Activated T-cell treated with anti-CD3 and anti-CD28 coated beads, Interleukin-2, amount 50 U/mL, for 72 hours (primary cell): ENCODE results near the gene CFI. TPM values are rescaled to one million over a fixed set of nuclear protein-coding genes. Genes with fewer than 3 reads are reported as not detected.
"Not testable (repeated sequence)": the region's sequence is repeated elsewhere in the genome, so short reads cannot be mapped to it uniquely, and the experiment has no call there.

Experiments
- ATAC-seq, 2 donors: fragments of 150-1000 bp; cut with Tn5 transposase; replicated peaks in 1 of 2; 2 replicates each; pipeline ENCODE4 v1.10.0; 2021; ENCODE audit warnings: moderate library complexity in 2 of 2, mild to moderate bottlenecking in 1 of 2
- DNase-seq, 2 donors: peaks; one replicate each; pipeline ENCODE4 v3.0.0; 2021 to 2022; ENCODE audit warnings: mixed read lengths in 1 of 2
- H3K27ac Mint-ChIP-seq: one replicate; pipeline ENCODE4 v1.8.0; 2022; ENCODE audit warnings: mild to moderate bottlenecking, moderate library complexity, mixed read lengths
- H3K27me3 Mint-ChIP-seq: one replicate; pipeline ENCODE4 v1.8.0; 2022; ENCODE audit warnings: low read depth, mixed read lengths
- H3K36me3 Mint-ChIP-seq, 2 donors: one replicate each; pipeline ENCODE4 v1.8.0; 2022; ENCODE audit warnings: mixed read lengths in 2 of 2, mild to moderate bottlenecking in 1 of 2; ENCODE audit not compliant: insufficient read depth in 2 of 2
- H3K4me1 Mint-ChIP-seq: one replicate; pipeline ENCODE4 v1.8.0; 2022; ENCODE audit warnings: low read depth, mixed read lengths
- H3K4me3 Mint-ChIP-seq, 2 donors: one replicate each; pipeline ENCODE4 v1.8.0; 2022; ENCODE audit warnings: mild to moderate bottlenecking in 2 of 2, mixed read lengths in 2 of 2, moderate library complexity in 2 of 2
- H3K9me3 Mint-ChIP-seq, 2 donors: one replicate each; pipeline ENCODE4 v1.8.0; 2022; ENCODE audit warnings: mixed read lengths in 2 of 2
- total RNA-seq, 2 donors: library from RNA; stranded (reverse); gene quantifications; one replicate each; pipeline ENCODE4 v1.2.3, GENCODE V29; 2022

Gene CFI
- total RNA-seq, 2 donors from 2014 or later, result 0.17 to 0.81 TPM

GRCh38 chr4:109816082-109816442, 14.3 kb upstream of the CFI start:
- Mint-ChIP-seq H3K36me3 (peaks cover 20 to 33% of the 10 kb centered on the region in 2 donors), H3K4me1 (peaks cover 55% of the 10 kb centered on the region)

DNA sequence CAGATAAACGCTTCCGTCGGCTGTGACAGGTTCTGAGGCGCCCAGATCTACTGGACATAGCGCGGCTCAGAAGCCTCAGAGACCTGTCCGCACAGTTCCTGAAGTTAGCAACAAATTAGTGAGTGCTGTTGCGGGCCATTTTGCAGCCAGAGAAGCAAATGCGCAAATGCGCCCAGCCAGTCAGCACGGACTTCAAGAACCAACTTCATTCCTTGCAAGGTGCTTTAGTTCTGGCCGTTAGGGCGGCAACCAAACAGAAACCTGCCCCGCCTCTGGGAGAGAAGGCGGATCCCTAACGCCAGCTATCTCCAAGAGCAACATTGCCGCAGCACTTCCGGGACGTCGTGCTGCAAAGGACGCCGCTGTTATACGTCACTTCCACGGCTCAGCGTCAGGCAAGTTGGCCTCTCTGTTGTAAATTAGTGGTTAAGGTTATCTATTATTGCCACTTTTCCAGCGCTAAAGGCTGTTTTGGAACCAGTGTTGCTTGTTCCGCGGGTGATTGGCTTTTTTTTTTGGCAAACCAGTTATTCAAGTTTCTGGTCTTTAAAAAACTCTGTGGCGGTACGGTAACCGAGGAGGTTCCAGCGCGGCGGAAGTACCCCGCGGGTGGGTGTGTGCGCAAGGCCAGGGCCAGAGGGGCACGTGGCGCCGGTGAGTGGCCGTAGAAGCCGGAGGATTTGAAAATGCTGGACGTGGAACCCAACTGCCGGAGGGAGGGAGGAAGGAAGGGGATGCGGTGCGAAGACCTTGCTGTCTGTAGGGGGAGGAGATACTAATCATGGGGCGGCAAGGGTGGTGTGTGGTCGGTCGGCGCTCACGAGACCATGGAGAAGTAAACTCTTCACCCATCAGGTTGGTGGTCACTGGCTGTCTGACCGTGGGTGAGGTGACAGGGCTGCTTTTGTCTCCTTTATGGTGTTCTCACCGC, 13.6 kb upstream of the CFI start, which contains the start of gene GAR1:
TSS of gene GAR1 (plus strand) at position 612 of the 931 bp plus-strand sequence. CDS start 403 bp downstream, outside the sequence.
- ATAC-seq (peak; percentile 96 to 97), DNase-seq (peak; percentile 87 to 92)
- Mint-ChIP-seq H3K27ac (peak within 1 kb of the TSS; percentile 52), H3K4me1 (peaks cover 49% of the 10 kb centered on the region), H3K9me3 (no peaks in the 10 kb centered on the region), H3K36me3 (peaks cover 17 to 29% of the 10 kb centered on the region in 2 donors), H3K27me3 (no peaks in the 10 kb centered on the region), H3K4me3 (peak within 1 kb of the TSS; percentile 73 to 97)

More at GRCh38 chr4:109816082-109816442, 14.3 kb upstream of the CFI start:
- Mint-ChIP-seq H3K27me3 (no peaks in the 10 kb centered on the region), H3K4me3 (peak overlapping the region; percentile 73 to 97), H3K27ac (peak overlapping the region; percentile 52), H3K9me3 (no peaks in the 10 kb centered on the region)
- ATAC-seq (peak; percentile 8 to 10), DNase-seq (peak; percentile 58 to 65)

DNA sequence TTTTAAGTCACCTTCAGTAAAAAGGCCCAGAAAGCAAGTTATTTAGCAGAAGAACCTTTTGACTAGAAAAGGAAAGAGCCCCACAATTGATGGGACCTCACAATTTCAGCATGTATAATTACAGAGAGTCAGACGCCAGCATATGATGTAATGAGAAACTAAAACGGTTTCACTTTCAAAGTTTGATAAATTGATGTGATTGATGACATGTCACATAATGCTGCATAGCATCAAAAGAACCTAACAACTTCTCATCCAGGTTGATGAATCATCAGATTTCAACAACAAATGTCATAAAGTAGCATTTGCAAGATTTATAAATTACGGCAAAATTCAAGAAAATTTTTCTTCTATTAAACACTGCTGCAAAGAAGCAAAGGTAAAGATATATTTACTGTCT, 9.9 kb upstream of the CFI start:
- Mint-ChIP-seq H3K27me3 (peaks cover 6% of the 10 kb centered on the region), H3K9me3 (no peaks in the 10 kb centered on the region), H3K36me3 (peaks cover 3 to 6% of the 10 kb centered on the region in 2 donors), H3K4me1 (peaks cover 12% of the 10 kb centered on the region), H3K27ac (no peak overlapping the region), H3K4me3 (peak overlapping the region in 1 of 2 donors; percentile 6)
- ATAC-seq (no peak), DNase-seq (no peak)

GRCh38 chr4:109810552-109811387, 9.0 kb upstream of the CFI start:
- H3K9me3 Mint-ChIP-seq, result no peaks in the 10 kb centered on the region
- peaks cover 11% of the 10 kb centered on the region for H3K27me3 Mint-ChIP-seq
- no peak overlapping the region for H3K27ac Mint-ChIP-seq
- H3K4me1 Mint-ChIP-seq, result peaks cover 6% of the 10 kb centered on the region
- peaks cover 2% of the 10 kb centered on the region in 2 donors for H3K36me3 Mint-ChIP-seq
- ATAC-seq (no peak), DNase-seq (no peak)
- peak overlapping the region in 1 of 2 donors; percentile 6 for H3K4me3 Mint-ChIP-seq

DNA sequence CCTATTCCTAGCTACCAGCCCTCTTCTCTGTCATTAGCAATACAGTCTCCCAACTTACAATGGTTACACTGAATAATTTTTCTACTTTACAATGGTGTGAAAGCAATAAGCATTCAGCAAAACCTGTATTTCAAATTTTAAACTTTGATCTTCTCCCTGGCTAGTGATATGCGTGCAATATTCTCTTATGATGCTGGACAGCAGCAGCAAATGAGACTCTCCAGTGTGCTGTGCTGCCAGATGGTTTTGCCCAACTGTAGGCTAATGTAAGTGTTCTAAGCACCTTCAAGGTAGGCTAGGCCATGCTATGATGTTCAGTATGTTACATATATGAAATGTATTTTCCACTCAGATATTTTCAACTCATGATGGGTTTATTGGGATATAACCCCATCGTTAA, 7.9 kb upstream of the CFI start:
- Mint-ChIP-seq H3K27ac (no peak overlapping the region), H3K4me1 (peaks cover 6% of the 10 kb centered on the region)

GRCh38 chr4:109803924-109804571, 2.2 kb upstream of the CFI start:
- DNase-seq (peak in 1 of 2 donors; percentile 4), ATAC-seq (peak; percentile 35 to 47)
- Mint-ChIP-seq H3K27me3 (peaks cover 11% of the 10 kb centered on the region), H3K27ac (no peak overlapping the region), H3K4me1 (no peaks in the 10 kb centered on the region), H3K9me3 (no peaks in the 10 kb centered on the region), H3K4me3 (no peak overlapping the region), H3K36me3 (no peaks in the 10 kb centered on the region)

More for the DNA sequence above, 7.9 kb upstream of the CFI start:
- Mint-ChIP-seq H3K36me3 (no peaks in the 10 kb centered on the region), H3K9me3 (no peaks in the 10 kb centered on the region), H3K27me3 (peaks cover 11% of the 10 kb centered on the region), H3K4me3 (no peak overlapping the region)
- DNase-seq (no peak), ATAC-seq (no peak)

GRCh38 chr4:109801099-109801789, 555 bp downstream of the CFI start:
- H3K4me3 Mint-ChIP-seq, result no peak overlapping the region
- no peaks in the 10 kb centered on the region for H3K4me1 Mint-ChIP-seq
- ATAC-seq (no peak), DNase-seq (no peak)
- peaks cover 0 to under 1% of the 10 kb centered on the region in 2 donors for H3K36me3 Mint-ChIP-seq
- no peak overlapping the region for H3K27ac Mint-ChIP-seq
- peaks cover 3% of the 10 kb centered on the region for H3K27me3 Mint-ChIP-seq
- no peaks in the 10 kb centered on the region for H3K9me3 Mint-ChIP-seq

GRCh38 chr4:109798866-109799265, 2.9 kb downstream of the CFI start:
- Mint-ChIP-seq H3K36me3 (peaks cover 10 to 13% of the 10 kb centered on the region in 2 donors), H3K27me3 (peaks cover 12% of the 10 kb centered on the region), H3K9me3 (peaks cover 6 to 10% of the 10 kb centered on the region in 2 donors), H3K4me1 (no peaks in the 10 kb centered on the region), H3K27ac (no peak overlapping the region), H3K4me3 (no peak overlapping the region)
- DNase-seq (no peak), ATAC-seq (no peak)

GRCh38 chr4:109795059-109795458, 6.7 kb downstream of the CFI start:
- Mint-ChIP-seq H3K4me3 (no peak overlapping the region), H3K27me3 (peaks cover 12% of the 10 kb centered on the region), H3K9me3 (peaks cover 6 to 10% of the 10 kb centered on the region in 2 donors), H3K36me3 (peaks cover 10 to 16% of the 10 kb centered on the region in 2 donors), H3K27ac (no peak overlapping the region), H3K4me1 (no peaks in the 10 kb centered on the region)
- no peak for DNase-seq
- ATAC-seq, result no peak

DNA sequence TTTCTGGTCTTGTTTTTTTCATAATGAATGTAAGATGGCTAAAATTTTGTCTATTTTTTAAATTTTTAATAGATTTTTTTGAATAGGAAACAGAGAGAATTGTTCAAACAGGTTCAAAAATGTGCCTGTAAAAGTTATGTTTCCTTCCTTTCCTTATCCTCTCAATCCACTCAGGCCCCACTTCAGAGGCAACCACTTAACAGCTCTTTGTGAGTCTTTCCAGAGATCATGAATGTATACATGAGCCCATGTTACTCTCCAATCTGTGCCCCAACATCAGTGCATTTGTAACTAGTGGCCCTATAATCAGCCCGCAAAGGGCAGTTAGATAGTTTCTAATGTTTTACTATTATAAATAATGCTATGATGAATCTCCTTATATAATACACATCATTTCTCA, 14.0 kb downstream of the CFI start:
- H3K36me3 Mint-ChIP-seq, result peaks cover 9 to 10% of the 10 kb centered on the region in 2 donors
- ATAC-seq (no peak), DNase-seq (no peak)
- no peak overlapping the region for H3K4me3 Mint-ChIP-seq
- H3K27me3 Mint-ChIP-seq, result no peaks in the 10 kb centered on the region
- H3K4me1 Mint-ChIP-seq, result no peaks in the 10 kb centered on the region
- peaks cover 2 to 8% of the 10 kb centered on the region in 2 donors for H3K9me3 Mint-ChIP-seq
- no peak overlapping the region for H3K27ac Mint-ChIP-seq

DNA sequence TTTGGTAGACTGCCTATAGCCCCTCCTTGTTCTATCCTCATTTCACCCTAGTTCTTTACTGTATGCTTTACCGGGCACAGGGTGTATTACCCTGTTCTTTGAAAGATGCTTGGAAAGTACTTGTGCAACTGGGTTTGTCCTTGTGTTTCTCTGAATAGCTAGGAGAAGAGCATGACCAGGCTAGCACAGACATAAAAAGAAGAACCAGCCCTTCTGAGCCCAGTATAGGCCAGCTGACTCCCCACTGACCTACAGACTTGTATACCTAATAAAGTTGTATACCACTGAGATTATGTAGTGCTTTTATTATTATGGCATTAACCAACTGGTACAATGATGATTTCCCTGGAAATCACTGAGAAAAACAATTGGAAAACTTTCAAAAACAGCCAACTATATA, 15.0 kb downstream of the CFI start:
- no peaks in the 10 kb centered on the region for H3K4me1 Mint-ChIP-seq
- peaks cover 9 to 10% of the 10 kb centered on the region in 2 donors for H3K36me3 Mint-ChIP-seq
- no peak overlapping the region for H3K27ac Mint-ChIP-seq
- H3K9me3 Mint-ChIP-seq, result peaks cover 2 to 8% of the 10 kb centered on the region in 2 donors
- no peaks in the 10 kb centered on the region for H3K27me3 Mint-ChIP-seq
- DNase-seq (no peak), ATAC-seq (no peak)
- no peak overlapping the region for H3K4me3 Mint-ChIP-seq

DNA sequence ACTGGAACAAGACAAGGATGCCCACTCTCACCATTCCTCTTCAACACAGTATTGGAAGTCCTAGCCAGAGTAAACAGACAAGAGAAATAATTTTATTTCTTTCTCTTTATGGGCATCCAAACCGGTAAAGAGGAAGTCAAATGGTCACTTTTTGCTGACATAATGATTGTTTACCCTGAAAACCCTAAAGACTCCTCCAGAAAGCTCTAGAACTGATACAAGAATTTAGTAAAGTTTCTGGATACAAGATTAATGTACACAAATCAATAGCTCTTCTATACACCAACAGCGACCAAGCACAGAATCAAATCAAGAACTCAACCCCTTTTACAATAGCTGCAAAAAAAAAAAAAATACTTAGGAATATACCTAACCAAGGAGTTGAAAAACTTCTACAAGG, 19.7 kb downstream of the CFI start:
- not testable (repeated sequence) for H3K9me3 Mint-ChIP-seq, ATAC-seq, H3K27me3 Mint-ChIP-seq, DNase-seq, H3K36me3 Mint-ChIP-seq, H3K4me3 Mint-ChIP-seq, H3K4me1 Mint-ChIP-seq, H3K27ac Mint-ChIP-seq
